DMS79 treated with DMSO at 0.1 percent for 48 hours (cell line): ENCODE results near the gene CLEC1B.
"Not testable (repeated sequence)": the region's sequence is repeated elsewhere in the genome, so short reads cannot be mapped to it uniquely, and the experiment has no call there.

Source experiments
- DNase-seq: peaks from one replicate; lab custom pipeline; 2025; lab: John Stamatoyannopoulos, UW

CLEC1B gene

DNA sequence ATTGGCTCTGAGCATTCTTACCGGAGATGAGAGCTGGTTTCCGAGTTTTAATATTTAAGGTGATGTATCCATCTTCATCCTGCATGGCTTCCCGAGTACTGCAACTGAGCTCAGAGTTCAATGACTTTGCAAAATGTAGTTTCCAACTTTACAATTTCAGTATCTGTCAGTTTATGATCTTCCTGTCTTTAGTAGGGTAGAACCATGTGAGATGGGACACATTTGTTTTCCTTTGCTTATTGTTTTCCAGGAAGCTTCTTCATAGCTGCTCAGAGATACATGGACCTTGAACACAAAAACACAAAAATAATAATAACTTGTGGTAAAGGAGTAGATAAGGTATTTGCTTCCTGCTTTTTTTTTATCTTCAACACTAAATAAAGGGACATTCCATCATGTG is at the start of gene CLEC1B:
Gene CLEC1B (minus strand): TSS at position 106 of the 400 bp plus-strand sequence. CDS start 21 bp downstream, at position 85.
- no peak for DNase-seq

DNA sequence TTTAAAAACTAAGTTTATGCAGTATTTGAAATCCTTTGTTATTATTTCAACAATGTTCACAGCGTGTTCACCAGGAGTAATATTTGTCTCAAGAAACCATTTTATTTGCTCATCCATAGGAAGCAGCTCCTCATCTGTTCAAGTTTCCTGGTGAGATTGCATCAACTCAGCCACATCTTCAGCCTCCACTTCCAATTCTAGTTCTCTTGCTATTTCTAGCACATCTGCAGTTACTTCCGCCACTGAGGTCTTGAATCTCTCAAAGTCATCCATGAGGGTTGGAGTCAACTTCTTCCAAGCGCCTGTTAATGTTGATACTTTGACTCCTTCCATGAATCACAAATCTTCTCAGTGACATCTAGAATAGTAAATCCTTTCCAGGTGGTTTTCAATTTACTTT is 49.6 kb upstream of the CLEC1B start:
- DNase-seq, result no peak

- no peak for DNase-seq
These were observed 43.2 kb upstream of the CLEC1B start for GRCh38 chr12:10042167-10042566.

DNA sequence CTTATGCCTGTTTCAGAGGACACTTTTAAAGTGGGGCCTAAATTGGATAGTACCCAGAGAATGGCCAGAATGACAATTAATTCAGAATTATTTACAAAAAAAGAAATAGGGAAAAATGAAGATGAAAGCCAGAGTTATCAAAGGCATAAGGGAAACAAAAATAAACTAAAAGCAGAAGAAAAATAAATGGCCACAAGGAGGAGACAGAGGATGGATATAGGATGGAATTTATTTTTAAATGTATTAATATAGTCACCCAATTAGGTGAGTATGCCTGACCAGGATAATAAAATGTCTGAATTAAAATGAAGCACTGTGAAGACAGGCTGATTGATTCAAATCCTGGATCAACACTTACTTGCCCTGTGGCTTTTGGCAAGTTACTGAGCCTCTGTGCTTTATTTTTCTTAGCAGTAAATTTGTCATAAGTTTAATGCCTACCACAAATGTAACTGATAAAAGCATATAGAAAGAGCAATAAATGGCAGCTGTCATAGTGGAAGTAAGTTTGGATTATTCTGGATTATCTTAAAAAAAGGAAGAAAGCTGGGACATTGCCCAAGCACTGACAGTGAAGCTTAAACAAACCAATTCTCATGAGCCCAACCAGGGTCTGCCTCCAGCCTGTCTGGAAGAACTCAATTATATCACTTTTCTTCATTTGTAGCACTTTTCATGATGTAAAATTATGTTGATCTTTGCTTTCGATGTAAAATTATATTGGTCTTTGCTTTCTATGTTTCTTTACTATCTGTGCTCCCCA is 35.0 kb upstream of the CLEC1B start:
- no peak for DNase-seq

- DNase-seq, result no peak
These were observed 32.9 kb upstream of the CLEC1B start for GRCh38 chr12:10031771-10032175.

GRCh38 chr12:10031321-10031720 is 32.4 kb upstream of the CLEC1B start:
- no peak for DNase-seq

DNA sequence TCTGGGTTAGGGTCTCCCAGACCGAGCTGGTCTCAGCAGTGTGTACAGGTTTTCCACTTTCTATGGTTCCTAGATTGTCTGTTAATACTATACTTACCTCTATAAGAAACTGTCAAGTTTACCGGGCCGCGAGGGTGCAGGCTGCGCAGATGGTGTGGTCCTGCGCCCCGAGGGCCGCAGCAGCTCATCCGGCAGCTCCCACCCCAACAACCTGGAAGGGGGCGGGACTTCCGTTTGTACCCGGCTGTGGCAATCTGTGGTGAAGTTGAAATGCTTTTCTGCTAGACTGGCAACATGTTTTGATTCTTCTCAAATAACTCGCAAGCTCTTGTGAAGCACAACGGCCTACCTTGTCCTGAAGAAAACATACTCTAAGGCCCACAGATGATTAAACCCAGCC is 31.5 kb upstream of the CLEC1B start, which contains the start of gene CLEC9A:
Gene CLEC9A (plus strand): TSS at position 237 of the 400 bp plus-strand sequence. CDS start 22,006 bp downstream, outside the sequence.
- no peak for DNase-seq

DNA sequence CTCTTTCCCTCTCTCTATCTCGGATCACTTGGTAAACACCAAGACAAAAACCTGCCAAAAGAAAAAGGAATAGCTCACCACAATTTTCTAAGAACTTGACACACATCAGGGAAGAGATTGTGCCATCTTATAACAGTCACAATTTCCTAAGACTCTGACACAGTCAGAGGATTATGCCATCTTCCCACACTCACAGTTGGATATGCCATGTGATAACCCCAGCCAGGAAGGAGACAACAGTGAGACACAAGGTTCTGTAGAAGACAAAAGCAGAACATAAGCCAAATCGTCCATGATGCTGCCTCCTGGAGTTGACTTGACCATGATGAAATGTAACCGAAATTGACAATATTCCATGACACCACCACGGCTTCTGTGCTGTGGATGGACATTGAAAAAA is 28.8 kb upstream of the CLEC1B start:
- DNase-seq, result no peak

DNA sequence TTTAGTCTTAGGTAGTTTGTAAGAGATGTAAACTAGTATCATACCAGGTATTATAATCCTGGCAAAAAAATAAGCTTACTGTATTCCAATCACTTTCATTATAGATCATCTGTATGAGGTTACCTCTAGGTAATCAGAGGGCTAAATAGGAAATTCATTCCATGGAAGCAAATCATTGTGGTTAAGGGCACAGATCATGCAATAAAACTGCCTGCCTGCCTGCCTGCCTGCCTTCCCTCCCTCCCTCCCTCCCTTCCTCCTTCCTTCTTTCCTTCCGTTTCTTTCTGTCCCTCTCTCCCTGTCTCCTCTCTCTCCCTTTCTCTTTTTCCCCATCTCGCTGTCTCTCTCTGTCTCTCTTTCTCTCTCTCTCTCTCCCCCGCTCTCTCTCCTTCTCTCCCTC is 28.4 kb upstream of the CLEC1B start:
- DNase-seq, result no peak

DNA sequence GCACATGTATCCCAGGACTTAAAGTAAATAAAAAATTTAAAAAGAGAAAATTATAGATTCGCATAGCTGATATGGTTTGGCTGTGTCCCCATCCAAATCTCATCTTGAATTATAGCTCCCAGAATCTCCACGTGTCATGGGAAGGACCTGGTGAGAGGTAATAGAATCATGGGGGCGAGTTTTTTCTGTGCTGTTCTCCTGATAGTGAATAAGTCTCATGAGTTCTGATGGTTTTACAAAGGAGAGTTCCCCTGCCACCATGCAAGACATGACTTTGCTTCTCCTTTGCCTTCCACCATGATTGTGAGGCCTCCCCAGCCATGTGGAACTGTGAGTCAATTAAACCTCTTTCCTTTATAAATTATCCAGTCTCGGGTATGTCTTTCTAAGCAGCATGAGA is 27.7 kb upstream of the CLEC1B start:
- not testable (repeated sequence) for DNase-seq

GRCh38 chr12:10025236-10025635 is 26.3 kb upstream of the CLEC1B start:
- DNase-seq, result no peak

- DNase-seq, result no peak
These were observed 22.4 kb upstream of the CLEC1B start for GRCh38 chr12:10021342-10021741.

DNA sequence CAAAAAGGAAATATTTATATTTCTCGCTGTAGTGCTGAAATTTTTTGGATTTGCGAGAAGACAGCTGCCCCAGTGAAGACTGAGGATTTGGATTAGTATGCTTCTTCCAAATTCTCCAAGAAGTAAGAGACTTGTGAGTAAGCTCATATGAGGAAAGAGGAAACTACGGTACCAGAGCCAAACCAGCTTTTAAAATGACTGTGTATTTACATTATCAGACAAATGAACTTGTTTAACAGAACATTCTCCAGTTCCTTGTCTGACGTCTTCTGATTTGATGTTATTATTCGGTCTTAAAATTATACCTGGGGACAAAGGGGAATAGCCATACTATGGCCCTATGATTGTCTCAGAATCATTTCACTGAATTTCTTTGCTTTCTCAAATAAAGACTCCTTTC is 19.5 kb upstream of the CLEC1B start:
- no peak for DNase-seq

GRCh38 chr12:10016881-10017280 is 18.0 kb upstream of the CLEC1B start:
- no peak for DNase-seq

DNA sequence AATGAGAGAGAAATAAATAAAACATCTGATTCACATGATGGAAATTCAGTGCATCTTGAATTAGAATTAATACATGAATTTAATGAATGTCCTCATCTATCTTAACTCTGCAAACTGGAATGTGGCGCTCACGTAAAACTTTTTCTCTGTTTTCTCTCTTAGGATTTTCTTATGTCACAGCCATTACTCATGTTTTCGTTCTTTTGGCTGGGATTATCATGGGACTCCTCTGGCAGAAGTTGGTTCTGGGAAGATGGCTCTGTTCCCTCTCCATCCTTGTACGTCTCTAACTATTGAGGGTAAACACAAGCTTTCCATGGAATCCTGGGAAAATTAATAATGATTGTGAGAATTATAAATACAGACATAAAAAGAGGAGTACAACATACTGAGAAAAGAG is 16.5 kb upstream of the CLEC1B start:
- DNase-seq, result no peak

DNA sequence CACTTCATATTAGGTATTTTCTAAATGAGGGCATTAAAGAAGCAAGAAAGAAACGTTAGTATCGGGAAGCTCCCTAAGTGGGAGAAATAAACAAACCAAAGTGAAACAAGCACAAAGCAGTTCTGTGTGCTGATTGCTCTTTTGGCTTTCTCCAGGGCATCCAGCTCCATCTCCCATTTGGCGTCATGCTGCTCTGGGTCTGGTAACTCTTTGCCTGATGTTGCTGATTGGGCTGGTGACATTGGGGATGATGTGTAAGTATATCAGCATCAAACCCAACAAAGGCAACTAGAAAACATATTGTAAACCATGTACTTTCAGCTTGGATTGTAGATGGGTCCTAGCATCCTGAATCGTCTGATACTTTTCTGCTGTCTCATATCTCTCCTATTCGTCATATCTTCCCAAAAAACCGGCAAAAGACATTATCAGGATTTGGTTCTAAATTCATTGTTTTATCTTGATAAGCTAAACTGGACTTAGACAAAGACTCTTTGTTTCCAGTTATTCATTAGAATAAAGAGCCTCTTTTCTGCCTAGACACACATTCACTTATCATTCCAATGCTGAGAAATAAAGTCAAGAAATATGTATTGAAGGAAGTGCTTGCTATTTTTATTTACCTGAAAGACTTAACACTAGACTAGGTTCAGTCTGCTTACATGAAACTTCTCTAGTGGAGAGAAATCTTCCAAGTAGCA is 13.9 kb upstream of the CLEC1B start:
- no peak for DNase-seq

DNA sequence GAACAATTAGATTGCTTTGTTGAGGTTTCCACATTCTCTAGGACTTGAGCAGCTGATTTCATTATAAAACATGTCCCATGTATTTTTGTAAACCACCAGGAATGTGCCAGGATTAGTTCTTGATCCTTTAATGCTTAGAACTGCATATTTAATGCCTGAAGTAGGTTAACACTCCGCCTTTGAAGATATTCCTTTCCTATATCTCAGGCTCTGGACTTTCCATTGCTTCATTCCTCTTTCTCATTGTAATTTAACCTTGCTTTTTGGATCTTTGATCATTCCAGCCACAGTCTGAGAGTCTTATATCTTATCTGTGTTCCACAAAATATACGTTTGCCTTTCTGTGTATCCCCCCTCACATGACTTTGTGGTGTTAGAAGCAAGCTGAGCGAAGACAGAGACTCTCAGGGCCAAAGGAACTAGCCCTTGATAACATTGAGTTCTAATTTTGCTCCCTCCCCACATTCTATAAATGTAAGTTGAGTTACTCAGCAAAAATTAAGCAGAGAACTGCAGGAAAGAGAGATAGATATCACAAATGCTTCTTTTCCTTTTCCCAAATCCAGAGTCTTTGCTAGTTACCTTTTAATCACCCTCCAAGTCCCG is 2.4 kb upstream of the CLEC1B start:
- DNase-seq, result no peak

DNA sequence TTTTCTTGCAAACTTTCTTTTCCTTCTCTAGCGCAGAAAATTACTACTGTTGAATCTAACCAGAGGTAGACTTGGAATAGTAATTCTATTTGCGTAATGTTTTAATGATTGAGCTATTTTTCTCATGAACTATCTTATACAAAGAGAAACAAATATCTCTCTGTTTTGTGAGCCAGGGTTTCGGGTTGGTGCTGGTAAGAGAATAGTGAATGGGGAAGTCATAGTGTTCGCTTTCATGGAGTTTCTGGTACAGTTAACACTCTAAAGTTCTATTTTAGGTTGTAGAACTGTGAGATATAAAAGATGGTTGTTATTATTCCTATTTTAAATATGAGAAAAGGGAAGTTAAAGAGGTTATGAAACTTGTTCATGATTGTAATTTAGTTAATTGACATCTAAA is 6.6 kb downstream of the CLEC1B start:
- DNase-seq, result no peak

DNA sequence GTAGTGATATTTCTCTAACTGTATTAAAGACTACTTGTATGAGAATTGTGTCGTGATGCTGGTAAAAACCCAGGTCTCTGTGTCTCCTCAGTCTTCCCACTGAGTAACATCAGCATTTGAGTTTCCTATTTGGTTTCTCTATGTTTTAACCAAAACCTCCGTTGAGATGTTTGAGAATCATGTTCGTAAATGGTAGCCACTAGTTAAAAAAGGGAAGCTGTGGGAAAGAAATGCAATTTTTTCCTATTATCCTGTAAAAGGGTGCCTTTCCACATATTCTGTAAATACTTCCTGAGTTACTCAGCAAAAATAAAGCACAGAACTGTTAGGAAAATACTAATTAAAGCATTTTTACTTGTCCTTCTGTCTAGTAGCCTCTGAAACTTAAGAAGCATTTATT is 7.0 kb downstream of the CLEC1B start:
- no peak for DNase-seq

DNA sequence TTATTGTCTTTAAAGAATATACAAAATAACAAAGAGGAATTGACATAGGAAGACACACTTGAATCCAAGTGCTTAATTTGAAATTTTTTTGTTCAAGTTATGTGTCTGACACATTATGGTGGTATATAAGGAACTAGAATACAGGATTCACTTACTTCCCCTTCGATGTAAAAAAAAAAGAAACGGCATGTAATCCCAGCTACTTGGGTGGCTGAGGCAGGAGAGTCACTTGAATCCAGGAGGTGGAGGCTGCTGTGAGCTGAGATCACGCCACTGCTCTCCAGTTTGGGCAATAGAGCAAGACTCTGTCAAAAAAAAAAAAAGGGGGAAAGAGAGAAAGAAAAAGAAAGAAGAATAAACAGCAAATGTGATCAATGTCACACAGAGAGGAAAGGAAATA is 18.8 kb downstream of the CLEC1B start:
- DNase-seq, result no peak

DNA sequence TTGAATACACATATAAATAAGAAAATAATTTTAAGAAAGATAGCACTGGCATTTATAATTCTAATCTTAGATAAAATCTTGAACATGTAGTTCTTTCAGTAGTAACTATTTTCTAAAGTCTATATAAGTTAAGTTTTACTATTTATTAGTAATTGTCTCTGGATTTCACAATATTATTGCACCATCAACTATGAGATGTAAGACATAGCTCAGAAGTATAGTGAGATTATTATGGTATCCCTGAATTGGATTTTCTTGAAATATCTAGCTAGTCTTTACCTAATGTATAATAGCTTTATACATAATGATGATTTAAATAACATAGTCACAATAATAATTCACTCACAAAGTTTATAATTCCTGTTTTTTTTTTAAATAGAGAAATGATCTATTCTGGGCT is 21.0 kb downstream of the CLEC1B start:
- DNase-seq, result no peak

DNA sequence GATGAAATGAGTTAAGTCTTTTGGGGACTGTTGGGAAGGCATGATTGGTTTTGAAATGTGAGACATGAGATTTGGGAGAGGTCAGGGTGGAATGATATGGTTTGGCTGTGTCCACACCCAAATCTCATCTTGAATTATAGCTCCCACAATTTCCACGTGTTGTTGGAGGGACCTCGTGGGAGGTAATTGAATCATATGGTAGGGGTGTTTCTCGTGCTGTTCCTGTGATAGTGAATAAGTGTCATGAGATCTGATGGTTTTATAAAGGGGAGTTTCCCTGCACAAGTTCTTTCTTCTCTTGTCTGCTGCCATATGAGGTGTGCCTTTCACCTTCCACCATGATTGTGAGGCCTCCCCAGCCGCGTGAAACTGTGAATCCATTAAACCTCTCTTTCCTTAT is 22.3 kb downstream of the CLEC1B start:
- DNase-seq, result not testable (repeated sequence)

- no peak for DNase-seq
These were observed 23.3 kb downstream of the CLEC1B start for GRCh38 chr12:9975614-9976013.
